HepG2 (cell line): Measurements from ENCODE around the gene NRG3. TPM values are rescaled to one million over a fixed set of nuclear protein-coding genes. Genes with fewer than 3 reads are reported as not detected.

Experiments used
- ATAC-seq: fragments of 200-7000 bp; cut with Tn5 transposase; 3 replicates; pipeline ENCODE4 v1.9.1; 2020; ENCODE audit warnings: mild to moderate bottlenecking, moderate library complexity
- BruUV-seq: library from RNA; stranded (reverse); fragments of 400-500 nt; replicated peaks from 2 replicates; lab custom pipeline; 2021; lab: Mats Ljungman, UMichigan
- CTCF ChIA-PET: fragments of 300-600 bp; formaldehyde crosslinking; extraction: SDS; loops from one replicate; lab custom pipeline; 2021; ENCODE audit warnings: low total read pairs, inconsistent platforms, low intra/inter-chr PET ratio; lab: Yijun Ruan, JAX
- POLR2A ChIA-PET: fragments of 350-600 bp; sonication (Branson Sonifier 250); formaldehyde crosslinking; loops from one replicate; lab custom pipeline; 2020; ENCODE audit warnings: antibody characterized with exemption, inconsistent platforms; lab: Yijun Ruan, JAX
- DNase-seq: peaks from one replicate; pipeline ENCODE4 v3.0.0-alpha.2; 2015; ENCODE audit warnings: low spot score
- FAIRE-seq: peaks from 3 replicates; lab custom pipeline; 2011; peaks lifted over from hg19 to GRCh38; lab: Jason Lieb, UNC
- H2AFZ ChIP-seq: one replicate; pipeline ENCODE4 v1.6.1; 2011; ENCODE audit warnings: low read length, inconsistent platforms
- H3K27ac ChIP-seq: fragments of 300-600 bp; 3 replicates; pipeline ENCODE4 v1.8.0; 2011; ENCODE audit warnings: mixed run types, mild to moderate bottlenecking, mixed read lengths, low read length, inconsistent platforms; ENCODE audit not compliant: insufficient read depth; ENCODE audit errors: extremely low read length
- H3K27me3 ChIP-seq, 2 experiments: fragments of 200-600 bp in 1 of 2; 2 replicates in 1 of 2; 3 replicates in 1 of 2; pipeline versions ENCODE4 v1.6.0 to v1.8.0; 2011; ENCODE audit warnings: low read length in 2 of 2, mild to moderate bottlenecking in 2 of 2, moderate library complexity in 2 of 2, inconsistent platforms in 1 of 2; ENCODE audit not compliant: insufficient read depth in 2 of 2, control insufficient read depth in 1 of 2
- H3K36me3 ChIP-seq, 2 experiments: fragments of 200-600 bp in 1 of 2; replicated peaks in 1 of 2; 2 replicates in 1 of 2; 3 replicates in 1 of 2; pipeline versions ENCODE4 v1.5.1 to v1.8.0; 2011; ENCODE audit warnings: low read length in 2 of 2, inconsistent platforms in 1 of 2; ENCODE audit not compliant: insufficient read depth in 2 of 2, control insufficient read depth in 1 of 2
- H3K4me1 ChIP-seq: 2 replicates; pipeline ENCODE4 v1.5.1; 2012; ENCODE audit warnings: low read length, inconsistent platforms; ENCODE audit not compliant: insufficient read depth
- H3K4me2 ChIP-seq: 2 replicates; pipeline ENCODE4 v1.6.0; 2011; ENCODE audit warnings: low read depth, low read length, inconsistent platforms
- H3K4me3 ChIP-seq, 3 experiments: fragments of 200-600 bp in 1 of 3; sonication (generic), shearing (Covaris generic) in 1 of 3; replicated peaks in 1 of 3; 2 replicates each; pipeline ENCODE4 v1.5.1; 2011 to 2016; ENCODE audit warnings: low read length in 3 of 3, inconsistent platforms in 2 of 3, low read depth in 2 of 3, mild to moderate bottlenecking in 2 of 3, control low read depth in 1 of 3, mixed read lengths in 1 of 3; ENCODE audit not compliant: insufficient read depth in 1 of 3
- H3K79me2 ChIP-seq: one replicate; pipeline ENCODE4 v1.6.1; 2011; ENCODE audit warnings: low read length, inconsistent platforms; ENCODE audit not compliant: insufficient read depth
- H3K9ac ChIP-seq: 2 replicates; pipeline ENCODE4 v1.6.0; 2011; ENCODE audit warnings: mild to moderate bottlenecking, low read depth, low read length, inconsistent platforms; ENCODE audit not compliant: insufficient read depth
- H3K9me3 ChIP-seq: 2 replicates; pipeline ENCODE4 v1.5.1; 2012; ENCODE audit warnings: mild to moderate bottlenecking, low read length
- H4K20me1 ChIP-seq: 2 replicates; pipeline ENCODE4 v1.6.0; 2011; ENCODE audit warnings: inconsistent platforms, mild to moderate bottlenecking, low read length, moderate library complexity; ENCODE audit not compliant: insufficient read depth
- BCL6 ChIP-seq: IDR thresholded peaks from 2 replicates; pipeline ENCODE4 v1.6.1; 2016; ENCODE audit warnings: missing genetic modification reagents, missing compliant biosample characterization
- ELF4 ChIP-seq: sonication (generic); formaldehyde crosslinking; IDR thresholded peaks from 2 replicates; pipeline ENCODE4 v1.5.0; 2020; ENCODE audit warnings: missing genetic modification reagents, mild to moderate bottlenecking, moderate library complexity, borderline replicate concordance
- ELK4 ChIP-seq: sonication (generic); formaldehyde crosslinking; IDR thresholded peaks from 2 replicates; pipeline ENCODE4 v1.9.0; 2021; ENCODE audit warnings: missing genetic modification reagents, borderline replicate concordance
- ISX ChIP-seq: sonication (generic); formaldehyde crosslinking; conservative IDR thresholded peaks from 2 replicates; pipeline ENCODE4 v1.5.0; 2020; ENCODE audit warnings: missing genetic modification reagents
- JUND ChIP-seq: sonication (generic); formaldehyde crosslinking; IDR thresholded peaks from 2 replicates; pipeline ENCODE4 v1.8.0; 2022; ENCODE audit warnings: mild to moderate bottlenecking, missing genetic modification reagents
- KDM1A ChIP-seq: IDR thresholded peaks from 2 replicates; pipeline ENCODE4 v1.6.1; 2016; ENCODE audit warnings: missing compliant biosample characterization
- MED13 ChIP-seq: sonication (generic); formaldehyde crosslinking; IDR thresholded peaks from 2 replicates; pipeline ENCODE4 v1.5.0; 2020; ENCODE audit warnings: missing genetic modification reagents
- MTF2 ChIP-seq: sonication (generic); formaldehyde crosslinking; IDR thresholded peaks from 2 replicates; pipeline ENCODE4 v1.5.0; 2020; ENCODE audit warnings: missing genetic modification reagents, borderline replicate concordance
- POLR2AphosphoS2 ChIP-seq: IDR thresholded peaks from 2 replicates; pipeline ENCODE4 v1.6.1; 2011; ENCODE audit warnings: low read depth, low read length, improper control_type of control experiment
- RAD21 ChIP-seq: fragments of 450-650 bp; formaldehyde crosslinking; IDR thresholded peaks from 2 replicates; pipeline ENCODE4 v1.5.0; 2020; ENCODE audit warnings: mild to moderate bottlenecking
- SAP130 ChIP-seq: IDR thresholded peaks from 2 replicates; pipeline ENCODE4 v1.6.1; 2016; ENCODE audit warnings: low read depth
- TERF1 ChIP-seq: sonication (generic); formaldehyde crosslinking; IDR thresholded peaks from 2 replicates; pipeline ENCODE4 v1.8.0; 2022; ENCODE audit warnings: mild to moderate bottlenecking, missing genetic modification reagents, moderate library complexity
- TFAP4 ChIP-seq: sonication (generic); IDR thresholded peaks from 2 replicates; pipeline ENCODE4 v1.6.1; 2016; ENCODE audit warnings: low read depth, borderline replicate concordance
- ZNF274 ChIP-seq: sonication (generic); formaldehyde crosslinking; IDR thresholded peaks from 2 replicates; pipeline ENCODE4 v1.5.1; 2020; ENCODE audit warnings: mild to moderate bottlenecking, missing genetic modification reagents
- ZNF484 ChIP-seq: sonication (generic); formaldehyde crosslinking; IDR thresholded peaks from 2 replicates; pipeline ENCODE4 v1.5.1; 2020; ENCODE audit warnings: mild to moderate bottlenecking, low read depth, missing genetic modification reagents, borderline replicate concordance
- ZSCAN29 ChIP-seq: sonication (generic); formaldehyde crosslinking; conservative IDR thresholded peaks from 2 replicates; pipeline ENCODE4 v1.4.0; 2020; ENCODE audit warnings: mild to moderate bottlenecking, missing genetic modification reagents
- ZXDC ChIP-seq: sonication (generic); formaldehyde crosslinking; IDR thresholded peaks from 2 replicates; pipeline ENCODE4 v1.5.0; 2020; ENCODE audit warnings: mild to moderate bottlenecking, missing genetic modification reagents
- WGBS: methylation state at CpG from one replicate; pipeline ENCODE4 v1.1.6; 2017; ENCODE audit warnings: low lambda C conversion rate; 5-methylcytosine and 5-hydroxymethylcytosine counted together
- in situ Hi-C: cut with HindIII; loops from 2 replicates; pipeline ENCODE4 v1.10.0; 2017; ENCODE audit warnings: low pct_unique_long_range_greater_than_20kb; ENCODE audit not compliant: extremely low pct_ligation_motif_present
- intact Hi-C: fragments of 100-400 bp; cut with micrococcal nuclease; formaldehyde crosslinking; loops from one replicate; pipeline ENCODE4 v1.10.0; 2022; ENCODE audit not compliant: unreplicated experiment
- polyA plus RNA-seq, 8 experiments: library from polyadenylated mRNA; depleted of rRNA in 3 of 8; stranded (reverse) in 7 of 8; unstranded in 1 of 8; fragments of >200 nt; fragmentation: Illumina TruSeq in 4 of 8; extraction: Trizol in 4 of 8; gene quantifications; 2 replicates each; pipeline versions ENCODE4 v1.2.1 to v1.2.3, GENCODE V29; 2011 to 2016; ENCODE audit warnings: low read depth in 4 of 8, missing spikeins in 1 of 8, mixed read lengths in 1 of 8; ENCODE audit not compliant: insufficient read depth in 1 of 8
- total RNA-seq, 5 experiments: library from RNA; depleted of rRNA; stranded (reverse); fragments of >200 nt; fragmentation: Illumina TruSeq; extraction: Trizol; gene quantifications; 2 replicates each; pipeline ENCODE4 v1.2.3, GENCODE V29; 2016; ENCODE audit warnings: low read depth in 1 of 5

The NRG3 gene
- total and polyA plus RNA-seq, 2 of the 13 experiments (the other 11 are each of a cell fraction or from before 2014, with no cell fraction given) = not detected

- POLR2A ChIA-PET = no interaction called here
Observed at GRCh38 chr10:82411416-82411815, 536.4 kb downstream of the NRG3 start.

More at GRCh38 chr10:82411416-82411815, 536.4 kb downstream of the NRG3 start:
- TF ChIP-seq SAP130 = no peak
- TF ChIP-seq MTF2 (CRISPR knock-in tag) = no peak
- TF ChIP-seq TFAP4 = no peak
- no peak for TF ChIP-seq RAD21 (CRISPR knock-in tag)
- TF ChIP-seq ELF4 (CRISPR knock-in tag) = no peak
- TF ChIP-seq KDM1A = no peak
- TF ChIP-seq JUND (CRISPR knock-in tag) = no peak
- no peak for TF ChIP-seq ZNF484 (CRISPR knock-in tag)
- no peak for TF ChIP-seq MED13 (CRISPR knock-in tag)
- TF ChIP-seq BCL6 (CRISPR knock-in tag) = no peak
- no peak for TF ChIP-seq POLR2AphosphoS2
- TF ChIP-seq ISX = no peak
- TF ChIP-seq TERF1 (CRISPR knock-in tag) = no peak
- no peak for TF ChIP-seq ZNF274 (CRISPR knock-in tag)
- no peak for TF ChIP-seq ELK4 (CRISPR knock-in tag)
- no peak for TF ChIP-seq ZXDC (CRISPR knock-in tag)
- TF ChIP-seq ZSCAN29 = no peak
- TF ChIP-seq, all 625 proteins: peak for 0
- no peaks in the 10 kb centered on the region for H3K4me1 ChIP-seq
- H3K9me3 ChIP-seq = peaks cover 94% of the 10 kb centered on the region
- no peak overlapping the region for H2AFZ ChIP-seq
- ATAC-seq (no peak), FAIRE-seq (no peak), DNase-seq (no peak)
- no peaks in the 10 kb centered on the region for H3K79me2 ChIP-seq
- H3K4me3 ChIP-seq = no peak overlapping the region
- H4K20me1 ChIP-seq = no peaks in the 10 kb centered on the region
- in situ Hi-C loops (no loop called here), intact Hi-C loops (no loop called here)
- 6% methylated on average over 4 of the region's 4 CpGs for WGBS
- H3K36me3 ChIP-seq = no peaks in the 10 kb centered on the region
- CTCF ChIA-PET = no interaction called here
- BruUV-seq = no TSS peak
- H3K9ac ChIP-seq = no peak overlapping the region
- no peak overlapping the region for H3K4me2 ChIP-seq
- H3K27ac ChIP-seq = no peak overlapping the region
- H3K27me3 ChIP-seq = no peaks in the 10 kb centered on the region
